GM21360 (cell line): ENCODE data around the gene CLEC16A.

Experiments
- ATAC-seq: cut with Tn5 transposase; IDR thresholded peaks from one replicate; pipeline ENCODE4 v1.9.1; 2021; ENCODE audit warnings: mild to moderate bottlenecking, moderate library complexity; ENCODE audit not compliant: unreplicated experiment

The CLEC16A gene

DNA sequence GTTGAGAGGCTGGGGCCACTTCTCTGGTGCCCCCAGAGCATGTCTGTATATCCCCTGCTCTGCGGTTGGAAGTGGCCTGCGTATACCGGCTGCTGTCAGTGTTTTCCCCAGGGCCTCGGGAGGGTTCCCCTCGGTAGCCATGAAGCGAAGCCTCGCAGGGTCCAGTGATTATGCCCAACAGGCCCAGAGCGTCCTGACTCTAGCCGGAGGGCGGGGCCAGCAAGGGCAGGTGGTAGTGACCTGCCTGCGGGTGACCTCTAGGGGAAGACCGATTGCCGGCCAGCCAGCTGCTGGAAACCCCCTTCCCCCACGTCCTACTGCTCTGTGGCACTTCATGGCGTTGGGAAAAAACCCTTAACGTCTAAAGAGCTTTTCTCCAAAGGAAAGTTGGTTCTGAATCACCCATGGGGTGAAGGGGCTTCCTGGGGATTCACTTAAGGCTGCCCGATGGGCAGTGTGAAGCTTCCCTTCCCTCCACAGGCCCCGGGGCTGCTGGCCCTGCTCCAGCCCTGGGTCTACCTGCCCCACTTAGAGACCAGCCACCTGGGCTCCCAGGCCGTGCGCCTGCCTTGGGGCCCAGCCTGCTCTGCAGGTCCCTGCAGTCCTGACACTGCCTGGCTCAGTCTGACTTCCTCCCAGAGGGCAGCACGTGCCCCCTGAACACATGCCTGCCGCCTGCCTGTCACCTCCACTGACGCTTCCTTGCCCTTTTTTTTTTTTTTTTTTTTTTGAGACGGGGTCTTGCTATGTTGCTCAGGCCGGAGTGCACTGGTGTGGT, 238.9 kb downstream of the CLEC16A start:
- ATAC-seq = no peak

- no peak for ATAC-seq
Measured at GRCh38 chr16:11183951-11184350, 239.6 kb downstream of the CLEC16A start.

DNA sequence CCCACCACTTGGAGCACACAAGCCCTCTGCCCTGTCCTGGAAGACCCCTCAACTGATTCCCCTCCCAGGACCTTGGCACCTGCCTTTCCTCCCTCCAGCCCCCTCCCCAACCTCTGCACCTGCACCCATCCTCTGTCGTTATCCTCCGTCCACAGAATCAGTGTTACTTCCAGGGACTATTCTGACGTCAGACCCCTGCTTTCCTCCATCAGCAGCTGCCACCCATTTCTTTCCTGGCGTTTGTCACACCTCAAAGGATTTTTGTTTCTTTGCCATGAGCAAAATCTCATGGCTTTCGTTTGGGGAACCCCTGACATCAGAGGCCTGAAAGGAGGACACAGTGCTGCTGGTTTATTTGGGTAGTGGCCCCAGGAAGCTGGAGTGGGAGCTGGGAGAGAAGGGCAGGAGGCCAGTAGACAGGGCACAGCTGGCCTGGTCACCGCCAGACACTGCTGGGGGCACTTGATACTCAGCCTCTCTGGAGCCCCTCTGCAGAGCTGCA, 243.2 kb downstream of the CLEC16A start:
- no peak for ATAC-seq

GRCh38 chr16:11188801-11189740, 244.7 kb downstream of the CLEC16A start:
- ATAC-seq = no peak

DNA sequence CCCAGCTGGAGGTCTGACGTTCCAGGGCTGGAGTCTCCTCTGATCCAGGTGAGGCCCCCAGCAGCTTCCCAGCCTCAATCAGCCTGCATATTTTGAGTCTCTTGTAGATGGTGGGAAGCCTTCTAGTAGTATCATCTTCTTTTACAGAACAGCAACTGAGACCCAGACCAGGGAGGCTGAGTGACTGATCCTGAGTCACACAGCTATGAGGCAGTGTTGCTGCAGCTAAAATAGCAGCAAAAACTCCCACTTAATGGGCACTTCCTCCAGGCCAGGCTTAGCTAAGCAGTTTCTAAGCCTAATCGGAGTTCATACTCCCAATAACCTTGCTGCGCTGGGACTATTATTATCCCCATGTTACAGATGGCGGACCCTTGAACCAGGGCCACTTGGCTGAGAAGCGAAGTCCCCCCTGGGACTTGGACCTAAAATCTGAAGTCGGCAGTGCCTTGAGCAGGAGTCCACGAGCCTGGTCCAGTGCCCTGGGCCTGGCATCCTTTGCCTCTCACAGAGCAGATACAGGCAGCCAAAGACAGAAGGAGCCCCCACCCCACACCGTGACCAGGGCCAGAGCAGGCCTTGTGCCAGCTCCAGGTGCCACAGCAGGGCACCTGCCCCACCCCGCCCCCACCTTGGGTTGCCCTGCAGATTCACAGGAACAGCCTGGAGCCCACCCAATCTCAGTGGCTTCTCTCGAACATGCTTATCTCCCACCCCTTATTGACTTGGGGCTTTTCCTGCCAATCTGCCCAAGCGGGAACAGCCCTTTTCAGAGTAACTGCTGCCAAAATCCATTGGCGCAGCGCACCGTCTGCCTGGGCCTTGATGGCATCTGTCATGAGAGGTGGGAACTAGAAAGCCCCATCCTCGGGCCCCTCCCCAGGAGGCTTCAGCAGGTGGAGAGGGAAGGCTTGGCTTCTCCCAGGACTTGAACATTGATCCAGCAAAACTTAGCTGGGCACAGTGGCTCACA, 246.5 kb downstream of the CLEC16A start:
- no peak for ATAC-seq

DNA sequence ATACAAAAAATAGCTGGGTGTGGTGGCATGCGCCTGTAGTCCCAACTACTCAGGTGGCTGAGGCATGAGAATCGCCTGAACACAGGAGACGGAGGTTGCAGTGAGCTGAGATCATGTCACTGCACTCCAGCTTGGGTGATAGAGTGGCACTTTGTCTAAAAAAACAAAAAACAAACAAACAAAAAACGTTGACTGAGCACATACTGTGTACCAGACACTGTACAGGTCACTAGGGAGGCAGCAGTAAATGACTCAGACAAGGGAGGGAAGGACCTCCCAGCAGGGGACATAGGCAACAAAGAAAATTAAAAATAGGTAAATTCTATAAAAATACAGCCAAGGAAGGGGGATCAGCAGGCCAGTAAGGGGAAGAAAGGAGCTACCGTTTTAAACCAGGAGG, 247.3 kb downstream of the CLEC16A start:
- ATAC-seq = no peak

- no peak for ATAC-seq
Measured at GRCh38 chr16:11193494-11193893, 249.1 kb downstream of the CLEC16A start.

DNA sequence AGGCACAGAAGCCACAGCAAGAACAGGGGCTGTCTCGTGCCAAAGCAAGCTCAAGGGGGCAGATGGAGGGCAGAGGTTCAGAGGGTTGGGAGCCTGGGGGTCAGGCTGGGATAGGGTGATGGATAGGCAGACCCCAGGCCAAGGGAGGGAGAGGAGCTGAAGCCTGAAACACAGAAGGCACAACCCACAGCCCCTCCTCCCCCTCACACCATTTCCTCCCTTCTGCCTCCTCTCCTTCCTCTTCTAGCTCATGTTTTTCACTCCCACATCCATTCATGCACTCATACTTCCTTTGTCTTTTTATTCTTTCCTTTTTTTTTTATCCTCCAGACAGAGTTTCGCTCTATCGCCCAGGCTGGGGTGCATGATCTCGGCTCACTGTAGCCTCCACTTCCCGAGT, 250.5 kb downstream of the CLEC16A start:
- ATAC-seq = no peak

DNA sequence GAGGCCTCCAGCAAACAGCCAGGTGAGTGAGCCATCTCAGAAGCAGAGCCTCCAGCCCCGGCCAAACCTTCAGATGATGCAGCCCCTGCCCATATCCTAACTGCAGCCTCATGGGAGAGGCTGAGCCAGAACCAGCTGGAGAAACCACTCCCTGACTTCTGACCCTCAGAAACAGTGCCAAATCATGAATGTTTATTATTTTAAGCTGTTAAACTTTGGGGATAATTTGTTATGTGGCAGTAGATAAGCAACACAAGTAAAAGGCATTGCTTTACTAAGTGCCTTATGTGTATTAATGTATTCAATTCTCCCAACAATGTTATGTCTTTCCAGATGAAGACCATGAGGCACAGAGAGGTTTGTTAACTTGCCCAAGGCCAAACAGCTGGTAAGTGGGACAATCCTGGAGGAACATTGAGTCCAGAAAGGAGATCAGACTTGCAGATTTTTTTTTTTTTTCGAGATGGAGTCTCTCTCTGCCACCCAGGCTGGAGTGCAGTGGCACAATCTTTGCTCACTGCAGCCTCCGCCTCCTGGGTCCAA, 252.0 kb downstream of the CLEC16A start:
- no peak for ATAC-seq

DNA sequence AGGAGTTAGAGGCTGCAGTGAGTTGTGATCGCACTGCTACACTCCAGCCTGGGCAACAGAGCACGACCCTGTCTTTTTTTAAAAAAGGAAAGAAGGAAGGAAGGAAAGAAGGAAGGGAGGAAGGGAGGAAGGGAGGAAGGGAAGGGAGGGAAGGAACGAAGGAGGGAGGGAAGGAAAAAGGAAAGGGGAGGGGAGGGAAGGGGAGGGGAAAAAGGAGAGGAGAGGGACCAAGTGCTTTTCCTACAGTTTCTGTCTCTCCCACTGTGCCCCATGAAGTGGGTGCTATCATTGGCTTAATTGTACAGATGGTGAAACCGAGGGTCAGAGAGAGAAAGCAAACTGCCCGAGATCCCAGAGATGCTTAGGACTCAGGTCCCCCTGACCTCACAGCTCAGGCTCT, 254.0 kb downstream of the CLEC16A start:
- ATAC-seq = no peak

DNA sequence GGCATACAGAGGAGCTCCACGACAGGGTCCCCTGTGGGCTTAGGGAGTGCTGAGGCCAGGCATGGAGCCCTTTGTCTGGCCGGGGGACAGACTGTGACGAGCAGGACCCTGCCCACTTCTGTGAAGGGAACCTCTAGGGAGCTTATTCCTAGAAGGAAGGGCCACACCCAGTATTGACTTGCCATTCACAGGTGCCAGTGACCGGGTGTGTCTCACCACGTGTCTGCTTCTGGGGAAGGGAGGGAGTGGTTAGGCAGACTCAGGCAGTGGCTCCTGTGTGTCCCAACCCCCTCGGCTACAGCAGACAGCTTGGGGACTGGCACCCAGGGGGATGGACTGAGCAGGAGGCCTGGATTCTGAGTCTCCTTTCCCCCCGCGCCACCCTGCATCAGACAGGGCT, 254.5 kb downstream of the CLEC16A start:
- ATAC-seq = no peak

- no peak for ATAC-seq
Measured at GRCh38 chr16:11200592-11200991, 256.2 kb downstream of the CLEC16A start.

- no peak for ATAC-seq
Measured at GRCh38 chr16:11201498-11202259, 257.3 kb downstream of the CLEC16A start.

GRCh38 chr16:11202260-11203091, 258.1 kb downstream of the CLEC16A start:
- ATAC-seq = no peak

GRCh38 chr16:11203111-11203623, 258.8 kb downstream of the CLEC16A start:
- no peak for ATAC-seq

DNA sequence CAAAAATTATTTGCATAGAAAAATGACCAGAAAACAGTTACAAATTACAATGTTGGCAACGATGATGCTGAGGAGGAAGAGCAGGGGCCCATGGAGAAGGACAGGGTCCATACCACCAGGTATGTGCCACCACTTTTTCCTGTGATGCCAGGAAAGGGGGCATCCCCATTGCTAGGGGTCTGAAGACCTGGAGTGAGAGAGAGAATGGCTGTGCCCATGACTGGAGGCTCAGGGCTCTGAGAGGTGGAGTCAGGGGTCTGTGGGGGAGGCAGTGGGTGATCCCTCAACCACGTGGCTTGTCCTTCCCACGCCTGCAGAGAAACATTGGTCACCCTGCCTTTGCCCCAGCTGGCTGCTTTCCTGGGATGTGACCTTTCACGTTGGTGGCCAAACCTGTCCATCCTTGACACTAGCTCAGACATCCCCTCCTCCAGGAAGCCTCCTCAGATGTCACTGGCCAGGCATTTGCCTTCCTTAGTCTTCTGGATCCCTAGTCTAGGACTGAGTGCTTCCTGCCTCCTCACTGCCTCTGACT, 260.2 kb downstream of the CLEC16A start:
- ATAC-seq = no peak

DNA sequence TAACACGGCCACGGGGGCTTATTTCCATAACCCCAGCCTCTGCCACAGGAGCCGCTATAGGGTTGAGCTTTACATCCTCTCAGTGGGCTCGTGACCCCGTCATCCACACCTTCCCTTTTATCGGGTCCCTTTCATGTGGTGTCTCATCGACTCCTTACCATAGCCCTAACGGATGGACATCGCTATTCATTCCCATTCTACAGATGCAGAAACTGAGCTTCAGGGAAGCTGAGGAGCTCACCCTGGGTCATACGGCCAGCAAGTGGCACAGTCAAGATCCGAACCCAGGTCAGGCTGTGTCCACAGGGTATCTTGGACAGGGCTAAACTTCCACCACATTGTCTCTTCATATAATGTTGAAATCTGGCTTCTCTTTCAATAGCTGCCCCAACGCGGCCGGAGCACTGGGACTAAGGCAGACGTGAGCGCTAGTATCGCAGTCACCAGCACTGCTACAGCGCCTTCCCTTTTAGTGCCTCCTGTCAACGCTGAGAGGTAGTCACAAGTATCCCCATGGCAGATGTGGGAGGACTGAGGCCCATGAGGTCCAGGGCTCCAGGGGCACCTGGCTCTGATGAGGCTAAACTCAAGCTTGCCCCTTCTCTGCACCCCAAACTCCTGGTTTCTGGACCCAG, 260.8 kb downstream of the CLEC16A start:
- no peak for ATAC-seq
